Astrocyte (in vitro differentiated cells and primary cell): ENCODE results near the gene FER. TPM values are rescaled to one million over a fixed set of nuclear protein-coding genes. Genes with fewer than 3 reads are reported as not detected.

Experiments
- DNase-seq: peaks from one replicate; pipeline ENCODE4 v3.0.0-alpha.2; 2010; ENCODE audit warnings: low read depth
- FAIRE-seq: peaks from 2 replicates; lab custom pipeline; 2011; peaks lifted over from hg19 to GRCh38; lab: Jason Lieb, UNC
- H2AFZ ChIP-seq: 2 replicates; pipeline ENCODE4 v1.6.0; 2012; ENCODE audit warnings: low read depth, low read length, inconsistent platforms
- H3K27ac ChIP-seq: 2 replicates; pipeline ENCODE4 v1.5.1; 2011; ENCODE audit warnings: low read depth, low read length, inconsistent platforms
- H3K27me3 ChIP-seq: 2 replicates; pipeline ENCODE4 v1.6.0; 2011; ENCODE audit warnings: low read length, inconsistent platforms; ENCODE audit not compliant: insufficient read depth
- H3K36me3 ChIP-seq: 2 replicates; pipeline ENCODE4 v1.5.1; 2011; ENCODE audit warnings: low read length, inconsistent platforms; ENCODE audit not compliant: insufficient read depth
- H3K4me1 ChIP-seq: 2 replicates; pipeline ENCODE4 v1.5.1; 2011; ENCODE audit warnings: low read length, inconsistent platforms; ENCODE audit not compliant: insufficient read depth
- H3K4me2 ChIP-seq: 2 replicates; pipeline ENCODE4 v1.6.0; 2012; ENCODE audit warnings: low read length, inconsistent platforms
- H3K4me3 ChIP-seq: 2 replicates; pipeline ENCODE4 v1.5.1; 2011; ENCODE audit warnings: low read depth, mild to moderate bottlenecking, low read length, inconsistent platforms; ENCODE audit not compliant: insufficient read depth
- H3K79me2 ChIP-seq: 2 replicates; pipeline ENCODE4 v1.6.0; 2012; ENCODE audit warnings: mild to moderate bottlenecking, low read length, inconsistent platforms; ENCODE audit not compliant: insufficient read depth
- H3K9ac ChIP-seq: 2 replicates; pipeline ENCODE4 v1.6.0; 2012; ENCODE audit warnings: mild to moderate bottlenecking, low read length, inconsistent platforms
- H3K9me3 ChIP-seq: 2 replicates; pipeline ENCODE4 v1.5.1; 2012; ENCODE audit warnings: low read depth, mild to moderate bottlenecking, low read length, inconsistent platforms; ENCODE audit not compliant: insufficient read depth
- H4K20me1 ChIP-seq: 2 replicates; pipeline ENCODE4 v1.6.0; 2012; ENCODE audit warnings: low read length, inconsistent platforms; ENCODE audit not compliant: insufficient read depth
- H3K27ac Mint-ChIP-seq: one replicate; pipeline ENCODE4 v1.8.0; 2021; ENCODE audit warnings: mild to moderate bottlenecking, mixed read lengths; ENCODE audit not compliant: unreplicated experiment
- H3K27me3 Mint-ChIP-seq: one replicate; pipeline ENCODE4 v1.8.0; 2021; ENCODE audit warnings: low read depth, mixed read lengths; ENCODE audit not compliant: unreplicated experiment
- H3K36me3 Mint-ChIP-seq: one replicate; pipeline ENCODE4 v1.8.0; 2021; ENCODE audit warnings: low read depth, mixed read lengths; ENCODE audit not compliant: unreplicated experiment
- H3K4me1 Mint-ChIP-seq: one replicate; pipeline ENCODE4 v1.8.0; 2021; ENCODE audit warnings: low read depth, mixed read lengths; ENCODE audit not compliant: unreplicated experiment
- H3K4me3 Mint-ChIP-seq: one replicate; pipeline ENCODE4 v1.8.0; 2021; ENCODE audit warnings: mild to moderate bottlenecking, moderate library complexity, mixed read lengths; ENCODE audit not compliant: unreplicated experiment
- H3K9me3 Mint-ChIP-seq: one replicate; pipeline ENCODE4 v1.8.0; 2021; ENCODE audit warnings: mild to moderate bottlenecking, mixed read lengths; ENCODE audit not compliant: unreplicated experiment
- EZH2 ChIP-seq: IDR thresholded peaks from 2 replicates; pipeline ENCODE4 v1.6.1; 2012; ENCODE audit warnings: mild to moderate bottlenecking, low read length, inconsistent platforms; ENCODE audit not compliant: insufficient read depth
- total RNA-seq: library from RNA; stranded (reverse); gene quantifications from 2 replicates; pipeline ENCODE4 v1.2.1, GENCODE V29; 2021
- TF ChIP-seq, protein P1 (sequence below): IDR thresholded peaks from 2 replicates; pipeline ENCODE4 v1.5.1; 2011; ENCODE audit warnings: low read depth, mild to moderate bottlenecking, inconsistent platforms, low read length, moderate library complexity; ENCODE audit not compliant: insufficient read depth

Gene FER
- total RNA-seq, 1 donor from 2014 or later = 21.6 TPM

DNA sequence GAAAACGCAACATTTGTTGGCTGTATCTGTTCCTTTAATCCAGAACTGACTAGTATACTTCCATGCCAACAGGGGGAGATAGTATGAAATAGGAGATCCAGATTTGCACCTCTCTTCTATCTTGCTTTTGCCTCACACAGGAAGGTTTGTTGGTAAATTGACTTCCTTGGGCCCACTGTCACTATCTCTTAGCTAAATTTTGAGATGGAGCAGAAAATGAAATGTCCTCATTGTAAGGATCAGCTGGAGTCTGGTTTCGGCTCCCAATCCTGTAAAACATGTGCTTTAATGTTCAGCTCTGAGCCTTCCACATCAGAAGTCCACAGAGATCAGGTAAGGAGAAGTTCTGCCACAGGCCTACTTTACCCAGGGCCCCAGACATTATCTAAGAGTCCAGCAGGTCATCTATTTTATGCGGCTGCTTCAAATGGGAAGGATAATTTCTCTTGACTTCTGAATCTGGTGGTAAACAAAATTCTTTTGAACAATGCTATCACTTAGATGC is 176.8 kb downstream of the FER start:
- FAIRE-seq = no peak
- H3K9ac ChIP-seq = no peak overlapping the region
- H3K4me3 Mint-ChIP-seq = no peak overlapping the region
- H3K9me3 Mint-ChIP-seq = no peaks in the 10 kb centered on the region
- H3K27ac ChIP-seq = no peak overlapping the region
- no peaks in the 10 kb centered on the region for H3K79me2 ChIP-seq
- H2AFZ ChIP-seq = no peak overlapping the region
- no peaks in the 10 kb centered on the region for H4K20me1 ChIP-seq
- H3K4me1 ChIP-seq = no peaks in the 10 kb centered on the region
- H3K36me3 Mint-ChIP-seq = no peaks in the 10 kb centered on the region
- H3K27ac Mint-ChIP-seq = no peak overlapping the region
- no peaks in the 10 kb centered on the region for H3K4me1 Mint-ChIP-seq
- no peak overlapping the region for H3K4me2 ChIP-seq
- H3K36me3 ChIP-seq = no peaks in the 10 kb centered on the region
- H3K27me3 Mint-ChIP-seq = no peaks in the 10 kb centered on the region
- DNase-seq = no peak
- H3K9me3 ChIP-seq = no peaks in the 10 kb centered on the region
- no peak for TF ChIP-seq EZH2
- TF ChIP-seq, protein P1, sequence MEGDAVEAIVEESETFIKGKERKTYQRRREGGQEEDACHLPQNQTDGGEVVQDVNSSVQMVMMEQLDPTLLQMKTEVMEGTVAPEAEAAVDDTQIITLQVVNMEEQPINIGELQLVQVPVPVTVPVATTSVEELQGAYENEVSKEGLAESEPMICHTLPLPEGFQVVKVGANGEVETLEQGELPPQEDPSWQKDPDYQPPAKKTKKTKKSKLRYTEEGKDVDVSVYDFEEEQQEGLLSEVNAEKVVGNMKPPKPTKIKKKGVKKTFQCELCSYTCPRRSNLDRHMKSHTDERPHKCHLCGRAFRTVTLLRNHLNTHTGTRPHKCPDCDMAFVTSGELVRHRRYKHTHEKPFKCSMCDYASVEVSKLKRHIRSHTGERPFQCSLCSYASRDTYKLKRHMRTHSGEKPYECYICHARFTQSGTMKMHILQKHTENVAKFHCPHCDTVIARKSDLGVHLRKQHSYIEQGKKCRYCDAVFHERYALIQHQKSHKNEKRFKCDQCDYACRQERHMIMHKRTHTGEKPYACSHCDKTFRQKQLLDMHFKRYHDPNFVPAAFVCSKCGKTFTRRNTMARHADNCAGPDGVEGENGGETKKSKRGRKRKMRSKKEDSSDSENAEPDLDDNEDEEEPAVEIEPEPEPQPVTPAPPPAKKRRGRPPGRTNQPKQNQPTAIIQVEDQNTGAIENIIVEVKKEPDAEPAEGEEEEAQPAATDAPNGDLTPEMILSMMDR = no peak
- H3K4me3 ChIP-seq = no peak overlapping the region
- no peaks in the 10 kb centered on the region for H3K27me3 ChIP-seq

DNA sequence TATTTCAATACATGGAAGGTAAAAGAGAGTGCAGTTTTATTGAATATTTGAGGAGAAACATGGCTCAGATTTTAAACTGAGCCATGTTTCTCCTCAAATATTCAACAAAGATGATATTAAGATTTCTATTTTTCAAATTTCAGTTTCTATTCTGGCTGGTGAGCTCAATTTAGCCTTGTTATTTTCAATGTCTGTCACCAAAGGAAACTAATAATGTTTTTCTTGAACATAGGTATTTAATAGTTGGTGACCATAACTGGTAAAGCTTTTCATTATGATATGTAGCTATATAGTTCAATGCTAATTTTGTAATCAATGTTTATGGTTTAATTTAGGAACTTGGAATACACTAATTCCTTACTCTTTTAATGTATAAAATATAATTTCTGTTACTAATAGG is 177.4 kb downstream of the FER start:
- H3K36me3 Mint-ChIP-seq = no peaks in the 10 kb centered on the region
- no peaks in the 10 kb centered on the region for H3K4me1 Mint-ChIP-seq
- no peaks in the 10 kb centered on the region for H3K36me3 ChIP-seq
- FAIRE-seq (no peak), DNase-seq (no peak)
- H3K79me2 ChIP-seq = no peaks in the 10 kb centered on the region
- no peaks in the 10 kb centered on the region for H4K20me1 ChIP-seq
- H3K9me3 ChIP-seq = no peaks in the 10 kb centered on the region
- no peak overlapping the region for H3K9ac ChIP-seq
- H3K4me3 ChIP-seq = no peak overlapping the region
- no peaks in the 10 kb centered on the region for H3K27me3 ChIP-seq
- H3K4me3 Mint-ChIP-seq = no peak overlapping the region
- H3K4me1 ChIP-seq = no peaks in the 10 kb centered on the region
- H3K4me2 ChIP-seq = no peak overlapping the region
- no peak for TF ChIP-seq EZH2
- TF ChIP-seq, protein P1 = no peak
- no peak overlapping the region for H3K27ac ChIP-seq
- no peaks in the 10 kb centered on the region for H3K27me3 Mint-ChIP-seq
- no peaks in the 10 kb centered on the region for H3K9me3 Mint-ChIP-seq
- no peak overlapping the region for H2AFZ ChIP-seq
- no peak overlapping the region for H3K27ac Mint-ChIP-seq

DNA sequence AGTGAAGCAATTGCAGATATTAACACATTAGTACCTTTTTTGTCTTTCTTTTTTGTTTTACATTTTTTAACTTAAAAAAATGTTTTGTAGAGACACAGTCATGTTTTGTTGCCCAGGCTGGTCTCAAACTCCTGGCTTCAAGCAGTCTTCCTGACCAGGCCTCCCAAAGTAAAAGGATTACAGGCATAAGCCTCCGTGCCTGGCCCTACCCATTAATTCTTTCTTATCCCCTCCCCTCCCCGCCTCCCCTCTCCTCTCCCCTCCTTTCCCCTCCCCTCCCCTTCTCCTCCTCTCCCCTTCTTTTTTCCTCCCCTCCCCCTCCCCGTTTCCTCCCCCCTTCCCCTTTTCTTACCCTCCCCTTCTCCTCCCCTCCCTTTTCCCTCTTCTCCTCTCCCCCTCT is 182.4 kb downstream of the FER start:
- H3K4me1 Mint-ChIP-seq = no peaks in the 10 kb centered on the region
- no peaks in the 10 kb centered on the region for H3K4me1 ChIP-seq
- H3K27me3 ChIP-seq = no peaks in the 10 kb centered on the region
- no peak for TF ChIP-seq EZH2
- TF ChIP-seq, protein P1 = no peak
- H3K4me3 ChIP-seq = no peak overlapping the region
- DNase-seq (no peak), FAIRE-seq (no peak)
- H3K9me3 ChIP-seq = no peaks in the 10 kb centered on the region
- H3K9me3 Mint-ChIP-seq = no peaks in the 10 kb centered on the region
- H3K27me3 Mint-ChIP-seq = no peaks in the 10 kb centered on the region
- no peak overlapping the region for H3K27ac ChIP-seq
- no peaks in the 10 kb centered on the region for H4K20me1 ChIP-seq
- no peak overlapping the region for H3K9ac ChIP-seq
- peaks cover 3% of the 10 kb centered on the region for H3K36me3 Mint-ChIP-seq
- no peak overlapping the region for H2AFZ ChIP-seq
- no peaks in the 10 kb centered on the region for H3K79me2 ChIP-seq
- H3K4me2 ChIP-seq = no peak overlapping the region
- no peaks in the 10 kb centered on the region for H3K36me3 ChIP-seq
- no peak overlapping the region for H3K27ac Mint-ChIP-seq
- H3K4me3 Mint-ChIP-seq = no peak overlapping the region
